ENCODE measurements around the gene LPCAT1. TPM values are rescaled to one million over a fixed set of nuclear protein-coding genes. Genes with fewer than 3 reads are reported as not detected.

Gene LPCAT1
- total and polyA plus RNA-seq, 2 of the 13 experiments (the other 11 are each of a cell fraction or from before 2014, with no cell fraction given): 29.8 to 90.6 TPM

DNA sequence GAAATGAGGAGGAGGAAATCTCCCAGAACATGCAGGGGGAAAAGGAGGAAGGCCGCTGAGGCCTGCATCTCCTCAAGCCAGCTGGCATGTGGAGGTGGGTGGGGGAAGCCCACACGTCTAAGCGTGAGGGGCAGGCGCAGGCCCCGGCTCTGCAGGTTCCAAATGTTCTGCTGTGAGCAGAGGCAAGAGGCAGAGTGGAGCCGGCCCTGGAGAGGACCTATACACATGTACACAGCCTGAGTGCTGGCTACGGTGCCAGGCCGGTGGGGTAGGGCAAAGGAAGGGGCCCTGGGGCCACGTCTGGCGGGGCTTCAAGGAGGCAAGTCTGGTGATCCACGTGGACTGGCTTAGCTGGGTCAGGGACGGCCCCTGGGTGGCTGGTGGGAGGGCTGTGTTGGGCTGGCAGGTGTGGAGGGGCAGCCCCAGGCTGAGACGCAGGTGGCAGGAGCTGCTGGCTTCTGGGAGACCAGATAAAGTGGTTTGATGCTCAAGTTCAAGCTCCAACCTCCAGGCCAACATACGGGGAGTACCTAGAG is 26.4 kb downstream of the LPCAT1 start:
- intact Hi-C loops (cut with micrococcal nuclease; ENCODE audit: unreplicated experiment) (no loop called here), in situ Hi-C loops (cut with HindIII; ENCODE audit: extremely low pct_ligation_motif_present, low pct_unique_long_range_greater_than_20kb) (no loop called here)
- ChIA-PET CTCF (ENCODE audit: low intra/inter-chr PET ratio, low total read pairs) (no interaction called here), POLR2A (no interaction called here)
- 94% methylated on average over 9 of the region's 14 CpGs for WGBS (ENCODE audit: low lambda C conversion rate)
- Histone ChIP-seq H4K20me1 (ENCODE audit: insufficient read depth, low read length) (peaks cover 29% of the 10 kb centered on the region; the same call in 1 of the 2 replicates), H3K27ac (ENCODE audit: extremely low read length, insufficient read depth, low read length) (no peak overlapping the region), H3K9ac (ENCODE audit: insufficient read depth, low read depth, low read length) (no peak overlapping the region), H3K9me3 (ENCODE audit: low read length) (no peaks in the 10 kb centered on the region), H3K4me2 (ENCODE audit: low read depth, low read length) (no peak overlapping the region), H3K36me3 (replicated peaks in 1 of 2; ENCODE audit: control insufficient read depth in 1 of 2, insufficient read depth in 2 of 2, low read length in 2 of 2) (peaks cover 37 to 75% of the 10 kb centered on the region in 2 experiments), H3K4me1 (ENCODE audit: insufficient read depth, low read length) (no peaks in the 10 kb centered on the region), H3K4me3 (replicated peaks in 1 of 3; ENCODE audit: insufficient read depth in 1 of 3, low read depth in 2 of 3, low read length in 3 of 3) (no peak overlapping the region), H2AFZ (ENCODE audit: low read length) (no peak overlapping the region), H3K27me3 (ENCODE audit: control insufficient read depth in 1 of 2, insufficient read depth in 2 of 2, low read length in 2 of 2) (no peaks in the 10 kb centered on the region), H3K79me2 (ENCODE audit: insufficient read depth, low read length) (peaks cover 22% of the 10 kb centered on the region)
- no peak for DNase-seq (ENCODE audit: low spot score)
- no peak for ATAC-seq
- no TSS peak for BruUV-seq (replicated peaks)
- no peak for FAIRE-seq
- TF ChIP-seq NR0B2 (CRISPR knock-in tag; IDR thresholded peaks at IDR 0.05) (no peak), AGO2 (optimal IDR thresholded peaks at IDR 0.05; ENCODE audit: low read depth, low read length) (peak; percentile 39), TBP (CRISPR knock-in tag; IDR thresholded peaks at IDR 0.05) (no peak), MXD1 (CRISPR knock-in tag; IDR thresholded peaks at IDR 0.05) (no peak), RFXANK (CRISPR knock-in tag; IDR thresholded peaks at IDR 0.05) (no peak), ZNF850 (CRISPR knock-in tag; conservative IDR thresholded peaks at IDR 0.05) (no peak)
- TF ChIP-seq, protein P1, sequence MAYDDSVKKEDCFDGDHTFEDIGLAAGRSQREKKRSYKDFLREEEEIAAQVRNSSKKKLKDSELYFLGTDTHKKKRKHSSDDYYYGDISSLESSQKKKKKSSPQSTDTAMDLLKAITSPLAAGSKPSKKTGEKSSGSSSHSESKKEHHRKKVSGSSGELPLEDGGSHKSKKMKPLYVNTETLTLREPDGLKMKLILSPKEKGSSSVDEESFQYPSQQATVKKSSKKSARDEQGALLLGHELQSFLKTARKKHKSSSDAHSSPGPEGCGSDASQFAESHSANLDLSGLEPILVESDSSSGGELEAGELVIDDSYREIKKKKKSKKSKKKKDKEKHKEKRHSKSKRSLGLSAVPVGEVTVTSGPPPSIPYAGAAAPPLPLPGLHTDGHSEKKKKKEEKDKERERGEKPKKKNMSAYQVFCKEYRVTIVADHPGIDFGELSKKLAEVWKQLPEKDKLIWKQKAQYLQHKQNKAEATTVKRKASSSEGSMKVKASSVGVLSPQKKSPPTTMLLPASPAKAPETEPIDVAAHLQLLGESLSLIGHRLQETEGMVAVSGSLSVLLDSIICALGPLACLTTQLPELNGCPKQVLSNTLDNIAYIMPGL (CRISPR knock-in tag; IDR thresholded peaks at IDR 0.05; ENCODE audit: borderline replicate concordance in 1 of 2, low read depth in 1 of 2): no peak
- TF ChIP-seq, protein P2, sequence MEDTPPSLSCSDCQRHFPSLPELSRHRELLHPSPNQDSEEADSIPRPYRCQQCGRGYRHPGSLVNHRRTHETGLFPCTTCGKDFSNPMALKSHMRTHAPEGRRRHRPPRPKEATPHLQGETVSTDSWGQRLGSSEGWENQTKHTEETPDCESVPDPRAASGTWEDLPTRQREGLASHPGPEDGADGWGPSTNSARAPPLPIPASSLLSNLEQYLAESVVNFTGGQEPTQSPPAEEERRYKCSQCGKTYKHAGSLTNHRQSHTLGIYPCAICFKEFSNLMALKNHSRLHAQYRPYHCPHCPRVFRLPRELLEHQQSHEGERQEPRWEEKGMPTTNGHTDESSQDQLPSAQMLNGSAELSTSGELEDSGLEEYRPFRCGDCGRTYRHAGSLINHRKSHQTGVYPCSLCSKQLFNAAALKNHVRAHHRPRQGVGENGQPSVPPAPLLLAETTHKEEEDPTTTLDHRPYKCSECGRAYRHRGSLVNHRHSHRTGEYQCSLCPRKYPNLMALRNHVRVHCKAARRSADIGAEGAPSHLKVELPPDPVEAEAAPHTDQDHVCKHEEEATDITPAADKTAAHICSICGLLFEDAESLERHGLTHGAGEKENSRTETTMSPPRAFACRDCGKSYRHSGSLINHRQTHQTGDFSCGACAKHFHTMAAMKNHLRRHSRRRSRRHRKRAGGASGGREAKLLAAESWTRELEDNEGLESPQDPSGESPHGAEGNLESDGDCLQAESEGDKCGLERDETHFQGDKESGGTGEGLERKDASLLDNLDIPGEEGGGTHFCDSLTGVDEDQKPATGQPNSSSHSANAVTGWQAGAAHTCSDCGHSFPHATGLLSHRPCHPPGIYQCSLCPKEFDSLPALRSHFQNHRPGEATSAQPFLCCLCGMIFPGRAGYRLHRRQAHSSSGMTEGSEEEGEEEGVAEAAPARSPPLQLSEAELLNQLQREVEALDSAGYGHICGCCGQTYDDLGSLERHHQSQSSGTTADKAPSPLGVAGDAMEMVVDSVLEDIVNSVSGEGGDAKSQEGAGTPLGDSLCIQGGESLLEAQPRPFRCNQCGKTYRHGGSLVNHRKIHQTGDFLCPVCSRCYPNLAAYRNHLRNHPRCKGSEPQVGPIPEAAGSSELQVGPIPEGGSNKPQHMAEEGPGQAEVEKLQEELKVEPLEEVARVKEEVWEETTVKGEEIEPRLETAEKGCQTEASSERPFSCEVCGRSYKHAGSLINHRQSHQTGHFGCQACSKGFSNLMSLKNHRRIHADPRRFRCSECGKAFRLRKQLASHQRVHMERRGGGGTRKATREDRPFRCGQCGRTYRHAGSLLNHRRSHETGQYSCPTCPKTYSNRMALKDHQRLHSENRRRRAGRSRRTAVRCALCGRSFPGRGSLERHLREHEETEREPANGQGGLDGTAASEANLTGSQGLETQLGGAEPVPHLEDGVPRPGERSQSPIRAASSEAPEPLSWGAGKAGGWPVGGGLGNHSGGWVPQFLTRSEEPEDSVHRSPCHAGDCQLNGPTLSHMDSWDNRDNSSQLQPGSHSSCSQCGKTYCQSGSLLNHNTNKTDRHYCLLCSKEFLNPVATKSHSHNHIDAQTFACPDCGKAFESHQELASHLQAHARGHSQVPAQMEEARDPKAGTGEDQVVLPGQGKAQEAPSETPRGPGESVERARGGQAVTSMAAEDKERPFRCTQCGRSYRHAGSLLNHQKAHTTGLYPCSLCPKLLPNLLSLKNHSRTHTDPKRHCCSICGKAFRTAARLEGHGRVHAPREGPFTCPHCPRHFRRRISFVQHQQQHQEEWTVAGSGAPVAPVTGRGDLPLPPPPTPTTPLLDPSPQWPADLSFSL (CRISPR knock-in tag; IDR thresholded peaks at IDR 0.05): no peak
- TF ChIP-seq, protein P3, sequence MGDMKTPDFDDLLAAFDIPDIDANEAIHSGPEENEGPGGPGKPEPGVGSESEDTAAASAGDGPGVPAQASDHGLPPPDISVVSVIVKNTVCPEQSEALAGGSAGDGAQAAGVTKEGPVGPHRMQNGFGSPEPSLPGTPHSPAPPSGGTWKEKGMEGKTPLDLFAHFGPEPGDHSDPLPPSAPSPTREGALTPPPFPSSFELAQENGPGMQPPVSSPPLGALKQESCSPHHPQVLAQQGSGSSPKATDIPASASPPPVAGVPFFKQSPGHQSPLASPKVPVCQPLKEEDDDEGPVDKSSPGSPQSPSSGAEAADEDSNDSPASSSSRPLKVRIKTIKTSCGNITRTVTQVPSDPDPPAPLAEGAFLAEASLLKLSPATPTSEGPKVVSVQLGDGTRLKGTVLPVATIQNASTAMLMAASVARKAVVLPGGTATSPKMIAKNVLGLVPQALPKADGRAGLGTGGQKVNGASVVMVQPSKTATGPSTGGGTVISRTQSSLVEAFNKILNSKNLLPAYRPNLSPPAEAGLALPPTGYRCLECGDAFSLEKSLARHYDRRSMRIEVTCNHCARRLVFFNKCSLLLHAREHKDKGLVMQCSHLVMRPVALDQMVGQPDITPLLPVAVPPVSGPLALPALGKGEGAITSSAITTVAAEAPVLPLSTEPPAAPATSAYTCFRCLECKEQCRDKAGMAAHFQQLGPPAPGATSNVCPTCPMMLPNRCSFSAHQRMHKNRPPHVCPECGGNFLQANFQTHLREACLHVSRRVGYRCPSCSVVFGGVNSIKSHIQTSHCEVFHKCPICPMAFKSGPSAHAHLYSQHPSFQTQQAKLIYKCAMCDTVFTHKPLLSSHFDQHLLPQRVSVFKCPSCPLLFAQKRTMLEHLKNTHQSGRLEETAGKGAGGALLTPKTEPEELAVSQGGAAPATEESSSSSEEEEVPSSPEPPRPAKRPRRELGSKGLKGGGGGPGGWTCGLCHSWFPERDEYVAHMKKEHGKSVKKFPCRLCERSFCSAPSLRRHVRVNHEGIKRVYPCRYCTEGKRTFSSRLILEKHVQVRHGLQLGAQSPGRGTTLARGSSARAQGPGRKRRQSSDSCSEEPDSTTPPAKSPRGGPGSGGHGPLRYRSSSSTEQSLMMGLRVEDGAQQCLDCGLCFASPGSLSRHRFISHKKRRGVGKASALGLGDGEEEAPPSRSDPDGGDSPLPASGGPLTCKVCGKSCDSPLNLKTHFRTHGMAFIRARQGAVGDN (CRISPR knock-in tag; IDR thresholded peaks at IDR 0.05): peak; percentile 15; the same call in 1 of the 2 replicates

Measured in HepG2 (cell line).